B cell (primary cell): Measurements from ENCODE around the gene GLYATL1.

Experiments used
- CTCF ChIP-seq: fragments of 200-600 bp; IDR thresholded peaks from one replicate; pipeline ENCODE4 v1.8.0; 2022; ENCODE audit warnings: antibody characterized with exemption, mild to moderate bottlenecking
- EZH2 ChIP-seq: IDR thresholded peaks from 2 replicates; pipeline ENCODE4 v1.6.1; 2012; ENCODE audit warnings: borderline replicate concordance, low read depth, mild to moderate bottlenecking, moderate library complexity, low read length; ENCODE audit not compliant: insufficient read depth, poor library complexity, severe bottlenecking

GRCh38 chr11:58968251-58968711 lies 29.0 kb downstream of the GLYATL1 start:
- TF ChIP-seq CTCF = no peak
- TF ChIP-seq EZH2 = no peak
